Choroid plexus epithelial cell (primary cell): ENCODE measurements around the gene PVALEF.
A peak's percentile ranks its signal among the peaks of the same experiment; 100 is the strongest.

Experiments
- DNase-seq: peaks from one replicate; pipeline ENCODE4 v3.0.0-alpha.2; 2010; ENCODE audit warnings: low read depth
- H3K4me3 ChIP-seq: 2 replicates; pipeline ENCODE4 v1.5.1; 2011; ENCODE audit warnings: low read depth, mild to moderate bottlenecking, control low read depth, low read length, moderate library complexity
- TF ChIP-seq, protein P1 (sequence below): conservative IDR thresholded peaks from 2 replicates; pipeline ENCODE4 v1.5.1; 2011; ENCODE audit warnings: low read depth, mild to moderate bottlenecking, control low read depth, inconsistent platforms, low read length, moderate library complexity

PVALEF gene

DNA sequence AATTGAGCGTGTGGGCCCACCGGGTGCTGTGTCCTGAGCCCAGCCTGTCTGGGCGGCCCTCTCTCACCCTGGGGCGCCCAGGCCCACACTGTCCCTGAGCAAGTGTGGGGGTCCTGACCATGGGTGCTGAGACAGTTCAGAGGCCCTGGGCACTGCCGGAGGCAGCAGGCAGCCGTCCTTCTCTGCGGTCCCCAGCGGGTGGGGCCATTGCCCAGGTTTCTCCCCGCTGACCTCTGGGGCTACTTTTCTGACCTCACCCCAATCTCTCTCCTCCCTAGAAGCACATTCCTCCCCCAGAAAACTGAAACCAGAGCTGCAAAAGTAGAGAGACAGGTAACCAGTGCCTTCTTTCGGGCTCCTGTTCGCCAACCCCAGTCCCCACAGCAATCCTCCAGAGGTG lies 36.0 kb upstream of the PVALEF start:
- TF ChIP-seq, protein P1, sequence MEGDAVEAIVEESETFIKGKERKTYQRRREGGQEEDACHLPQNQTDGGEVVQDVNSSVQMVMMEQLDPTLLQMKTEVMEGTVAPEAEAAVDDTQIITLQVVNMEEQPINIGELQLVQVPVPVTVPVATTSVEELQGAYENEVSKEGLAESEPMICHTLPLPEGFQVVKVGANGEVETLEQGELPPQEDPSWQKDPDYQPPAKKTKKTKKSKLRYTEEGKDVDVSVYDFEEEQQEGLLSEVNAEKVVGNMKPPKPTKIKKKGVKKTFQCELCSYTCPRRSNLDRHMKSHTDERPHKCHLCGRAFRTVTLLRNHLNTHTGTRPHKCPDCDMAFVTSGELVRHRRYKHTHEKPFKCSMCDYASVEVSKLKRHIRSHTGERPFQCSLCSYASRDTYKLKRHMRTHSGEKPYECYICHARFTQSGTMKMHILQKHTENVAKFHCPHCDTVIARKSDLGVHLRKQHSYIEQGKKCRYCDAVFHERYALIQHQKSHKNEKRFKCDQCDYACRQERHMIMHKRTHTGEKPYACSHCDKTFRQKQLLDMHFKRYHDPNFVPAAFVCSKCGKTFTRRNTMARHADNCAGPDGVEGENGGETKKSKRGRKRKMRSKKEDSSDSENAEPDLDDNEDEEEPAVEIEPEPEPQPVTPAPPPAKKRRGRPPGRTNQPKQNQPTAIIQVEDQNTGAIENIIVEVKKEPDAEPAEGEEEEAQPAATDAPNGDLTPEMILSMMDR, result peak; percentile 19
- DNase-seq, result no peak
- no peak overlapping the region for H3K4me3 ChIP-seq

DNA sequence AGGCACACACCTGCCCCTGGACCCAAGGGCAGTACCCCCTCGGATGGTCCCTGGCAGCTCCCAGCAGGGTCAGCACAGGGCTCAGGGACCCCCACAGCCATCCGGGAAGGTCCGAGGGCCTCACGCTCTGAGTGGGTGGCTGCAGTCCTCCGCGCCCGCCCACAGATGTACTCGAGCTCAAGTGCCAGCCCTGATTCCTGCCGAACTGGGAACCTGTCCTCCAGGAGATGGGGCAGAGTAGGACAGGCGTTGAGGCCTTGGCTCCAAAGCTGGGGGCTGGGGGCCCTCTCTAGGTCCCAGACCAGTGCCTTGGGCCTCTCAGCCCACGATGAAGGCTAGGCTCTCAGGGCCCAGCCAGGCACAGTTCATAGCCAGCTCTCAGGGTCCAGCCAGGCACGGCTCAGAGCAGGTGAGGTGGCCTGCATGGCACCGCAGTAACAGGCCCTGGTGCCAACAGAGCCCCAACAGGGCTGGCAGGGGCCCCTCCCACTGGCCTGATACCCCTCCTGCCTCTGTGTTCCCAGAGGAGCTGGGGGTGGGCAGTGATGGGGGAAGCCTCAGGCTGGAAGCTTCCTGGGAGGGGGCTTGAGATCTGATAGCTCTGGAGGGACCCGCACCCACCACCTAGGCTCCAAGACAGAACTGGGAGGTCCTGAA lies 35.5 kb upstream of the PVALEF start:
- TF ChIP-seq, protein P1, result no peak
- no peak for DNase-seq
- H3K4me3 ChIP-seq, result no peak overlapping the region

DNA sequence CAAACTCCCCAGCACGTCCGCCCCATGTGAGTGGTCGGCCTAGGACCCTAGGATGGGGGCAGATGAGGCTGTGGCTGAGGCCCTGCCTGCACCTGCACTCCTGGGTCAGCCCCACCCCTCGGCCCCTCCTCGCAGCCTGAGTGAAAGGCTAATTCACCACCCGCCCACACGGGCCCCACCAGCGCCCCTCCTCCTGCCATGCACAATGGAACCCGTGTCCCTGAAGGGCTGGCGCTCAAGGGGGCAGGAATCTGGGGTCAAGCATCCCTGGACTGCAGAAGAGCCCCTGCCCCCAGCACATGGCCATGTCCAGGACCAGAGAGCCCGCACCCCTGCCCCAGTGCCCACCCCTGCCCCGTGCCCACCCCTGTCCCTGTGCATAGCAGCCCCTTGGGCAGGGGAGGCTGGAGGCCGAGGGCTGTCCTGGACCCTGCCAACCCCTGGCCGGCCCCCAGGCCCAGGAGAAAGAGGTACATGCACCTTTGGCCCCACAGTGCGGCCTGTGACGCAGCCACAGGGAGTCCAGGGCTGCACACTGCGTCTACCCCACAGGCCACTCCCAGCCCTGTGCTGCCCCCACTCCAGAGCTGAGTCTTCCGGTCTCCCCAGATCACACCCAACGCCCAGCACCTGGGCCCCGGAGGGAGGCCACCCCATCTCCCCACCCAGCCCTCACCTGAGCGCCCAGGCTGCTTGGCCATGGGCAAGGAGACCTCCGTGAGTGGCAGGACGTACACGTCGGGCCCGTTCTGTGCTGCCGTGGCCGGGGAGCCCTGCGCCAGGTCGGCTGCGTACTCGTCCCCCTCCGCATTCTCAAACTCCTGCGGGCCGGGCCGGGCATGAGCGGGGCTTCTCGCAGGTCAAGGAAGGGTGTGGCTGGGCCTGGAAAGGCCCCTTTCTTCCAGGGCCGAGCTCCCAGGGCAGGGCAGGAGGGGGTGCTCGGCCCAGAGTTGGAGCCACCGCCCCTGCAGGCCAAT lies 34.6 kb upstream of the PVALEF start:
- no peak for DNase-seq
- no peak overlapping the region for H3K4me3 ChIP-seq
- TF ChIP-seq, protein P1, result no peak

DNA sequence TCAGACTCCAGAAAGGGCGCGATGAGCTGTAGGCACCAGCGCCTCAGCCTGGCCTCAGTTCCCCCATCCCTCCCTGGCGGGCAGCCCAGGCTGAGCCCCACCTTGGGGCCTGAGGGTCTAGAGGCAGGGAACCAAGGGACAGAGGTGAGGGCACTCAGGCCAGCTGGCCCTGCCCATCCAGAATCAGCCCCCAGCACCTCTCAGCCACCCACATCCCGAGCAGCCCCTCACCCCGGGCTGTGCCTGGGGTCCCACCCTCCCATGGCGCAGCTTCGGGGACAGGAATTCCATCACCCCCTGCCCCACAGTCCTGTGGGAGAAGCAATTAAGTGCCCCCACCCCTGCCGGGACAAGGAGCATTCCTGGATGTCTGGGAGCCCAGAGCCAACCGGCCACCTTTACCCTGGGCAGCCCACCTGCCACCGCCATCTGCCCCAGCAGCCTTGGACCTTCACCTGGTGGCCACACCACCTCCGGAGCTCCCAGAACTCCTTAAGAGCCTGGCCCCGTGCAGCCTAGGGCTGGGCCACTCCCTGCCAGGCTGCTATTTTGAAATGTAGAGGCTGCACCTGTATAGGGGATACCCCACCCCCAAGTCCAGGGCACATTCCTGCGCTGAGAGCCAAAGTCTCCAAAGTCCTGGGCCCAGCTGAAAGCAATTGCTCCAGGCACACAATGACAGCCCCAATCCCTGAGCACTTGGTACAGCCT lies 33.7 kb upstream of the PVALEF start:
- H3K4me3 ChIP-seq, result no peak overlapping the region
- TF ChIP-seq, protein P1, result no peak
- DNase-seq, result no peak

DNA sequence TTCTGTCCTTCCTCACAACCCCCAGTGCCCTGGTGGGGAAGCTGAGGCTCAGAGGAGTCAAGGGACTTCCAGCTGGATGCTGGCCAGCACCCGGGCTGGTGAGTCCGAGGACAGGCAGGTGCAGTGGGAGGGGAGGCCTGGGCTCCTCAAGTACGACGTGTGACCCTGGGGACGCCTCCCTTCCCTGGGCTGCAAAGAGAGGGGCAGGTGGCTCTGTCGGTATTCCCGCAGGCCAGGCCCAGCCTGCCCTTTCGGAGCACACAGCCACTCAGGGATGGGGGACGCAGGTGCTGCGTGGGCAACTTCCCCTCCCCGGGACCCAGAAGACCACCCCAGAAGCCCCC lies 33.1 kb upstream of the PVALEF start:
- TF ChIP-seq, protein P1, result no peak
- DNase-seq, result no peak
- no peak overlapping the region for H3K4me3 ChIP-seq

DNA sequence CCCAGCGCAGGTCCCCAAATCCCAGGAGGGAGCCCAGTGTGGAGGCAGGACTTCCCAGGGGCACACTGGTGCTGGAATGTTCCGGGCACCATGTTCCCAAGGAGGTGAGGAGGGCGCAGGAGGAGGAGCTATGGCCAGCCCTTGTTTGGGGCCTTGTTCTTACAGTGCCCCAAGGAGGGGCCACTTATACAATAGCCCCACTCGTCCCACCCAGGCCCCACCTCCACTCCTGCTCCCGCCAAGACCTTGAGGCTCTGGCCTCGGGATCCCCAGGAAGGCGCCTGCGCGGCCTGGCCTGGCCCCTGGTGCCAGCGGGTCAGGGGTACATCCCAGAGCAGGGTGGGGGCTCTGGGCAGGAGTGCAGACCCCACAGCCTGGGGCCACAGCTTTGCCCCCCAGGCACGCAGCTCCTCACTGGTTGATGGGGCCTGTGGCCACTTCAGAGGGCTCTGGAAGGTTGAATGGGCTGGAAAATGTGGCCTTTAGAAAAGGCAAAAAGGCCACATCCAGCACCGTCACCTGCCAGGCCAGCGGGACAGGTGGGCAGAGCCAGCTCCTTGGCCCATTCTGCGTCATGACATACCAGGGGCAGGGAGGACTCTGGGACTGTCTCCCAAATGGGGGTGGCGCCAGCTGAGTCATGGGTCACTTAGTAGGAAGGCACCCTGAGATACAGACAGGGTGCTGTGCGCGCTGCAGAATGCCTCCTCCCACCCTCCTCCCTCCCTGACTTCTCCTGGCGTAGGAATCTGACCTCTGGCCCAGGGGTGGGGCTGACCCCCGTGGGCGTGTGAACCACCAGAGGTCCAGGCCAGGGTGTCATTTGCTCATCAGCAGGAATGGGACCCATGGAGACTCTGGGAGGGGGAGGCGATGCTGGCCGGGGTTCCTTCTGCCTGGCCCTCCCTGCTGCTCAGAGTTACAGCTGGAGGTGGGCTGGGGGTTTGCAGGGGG lies 32.3 kb upstream of the PVALEF start:
- TF ChIP-seq, protein P1, result no peak
- DNase-seq, result no peak
- no peak overlapping the region for H3K4me3 ChIP-seq
